Loucy (cell line): ENCODE results near the gene RNASE3.

Experiments used
- H2AFZ ChIP-seq: fragments of 200-600 bp; sonication (generic); 2 replicates; pipeline ENCODE4 v1.6.0; 2016; ENCODE audit warnings: antibody characterized with exemption, mild to moderate bottlenecking, low read length, moderate library complexity
- H3F3A ChIP-seq: fragments of 200-600 bp; 2 replicates; pipeline ENCODE4 v1.6.0; 2016; ENCODE audit warnings: antibody characterized with exemption, low read depth, mild to moderate bottlenecking
- H3K27me3 ChIP-seq: fragments of 200-600 bp; sonication (generic); 2 replicates; pipeline ENCODE4 v1.6.1; 2014; ENCODE audit warnings: low read length, mild to moderate bottlenecking; ENCODE audit not compliant: insufficient read depth, poor library complexity, severe bottlenecking
- H3K36me3 ChIP-seq: fragments of 200-600 bp; sonication (generic); 2 replicates; pipeline ENCODE4 v1.6.1; 2016; ENCODE audit warnings: low read length; ENCODE audit not compliant: insufficient read depth
- H3K4me1 ChIP-seq: fragments of 200-600 bp; sonication (generic); 2 replicates; pipeline ENCODE4 v1.5.1; 2014; ENCODE audit warnings: low read length, mild to moderate bottlenecking; ENCODE audit not compliant: insufficient read depth, poor library complexity, severe bottlenecking
- H3K4me2 ChIP-seq: fragments of 200-600 bp; sonication (generic); 2 replicates; pipeline ENCODE4 v1.6.0; 2014; ENCODE audit warnings: antibody characterized with exemption, low read length, low read depth, mild to moderate bottlenecking; ENCODE audit not compliant: poor library complexity, severe bottlenecking
- H3K4me3 ChIP-seq: fragments of 200-600 bp; sonication (generic); 2 replicates; pipeline ENCODE4 v1.5.1; 2014; ENCODE audit warnings: low read length, mild to moderate bottlenecking, mixed read lengths; ENCODE audit not compliant: poor library complexity, severe bottlenecking
- H3K79me2 ChIP-seq: fragments of 200-600 bp; sonication (generic); 2 replicates; pipeline ENCODE4 v1.6.1; 2014; ENCODE audit warnings: low read length; ENCODE audit not compliant: insufficient read depth
- H3K9ac ChIP-seq: fragments of 200-600 bp; sonication (generic); 2 replicates; pipeline ENCODE4 v1.6.0; 2014; ENCODE audit warnings: mild to moderate bottlenecking, low read depth, low read length, moderate library complexity; ENCODE audit not compliant: poor library complexity, severe bottlenecking
- H3K9me2 ChIP-seq: fragments of 200-600 bp; sonication (generic); replicated peaks from 2 replicates; pipeline ENCODE4 v1.6.1; 2016; ENCODE audit warnings: low read depth, low read length, mixed read lengths
- H3K9me3 ChIP-seq: fragments of 200-600 bp; sonication (generic); 2 replicates; pipeline ENCODE4 v1.6.1; 2014; ENCODE audit warnings: mild to moderate bottlenecking, antibody characterized with exemption, low read length, low read depth; ENCODE audit not compliant: insufficient read depth
- H4K20me1 ChIP-seq: fragments of 200-600 bp; sonication (generic); 2 replicates; pipeline ENCODE4 v1.6.0; 2014; ENCODE audit warnings: antibody characterized with exemption, low read length, mild to moderate bottlenecking; ENCODE audit not compliant: insufficient read depth, poor library complexity, severe bottlenecking
- EZH2phosphoT487 ChIP-seq: fragments of 200-600 bp; IDR thresholded peaks from 2 replicates; pipeline ENCODE4 v1.6.1; 2018; ENCODE audit warnings: antibody characterized with exemption, mild to moderate bottlenecking, moderate library complexity, borderline replicate concordance
- TF ChIP-seq, protein P1 (sequence below): fragments of 200-600 bp; sonication (generic); conservative IDR thresholded peaks from 2 replicates; pipeline ENCODE4 v1.5.1; 2014; ENCODE audit warnings: mild to moderate bottlenecking, antibody characterized with exemption, low read length

The RNASE3 gene

DNA sequence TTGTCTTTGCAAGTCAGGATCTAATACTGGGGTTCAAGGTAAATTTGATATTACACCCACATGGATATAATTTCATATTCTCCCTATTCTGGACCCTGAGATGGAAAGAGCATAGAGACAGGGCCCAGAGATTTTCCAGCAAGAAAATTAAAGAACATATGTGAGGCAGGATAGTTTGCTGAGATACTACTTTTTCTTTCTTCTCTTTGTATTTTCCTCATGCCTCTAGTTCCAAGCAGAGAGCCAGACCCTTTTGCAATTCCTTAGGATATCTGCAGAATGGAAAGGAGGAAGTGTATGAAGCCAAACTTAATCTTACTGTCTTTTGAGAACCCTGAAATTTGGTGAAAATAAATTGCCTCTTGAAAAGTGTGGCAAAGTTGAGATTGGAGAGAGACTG lies 34.0 kb upstream of the RNASE3 start:
- Histone ChIP-seq H3K9me3 (no peaks in the 10 kb centered on the region), H3K4me2 (peak overlapping the region; percentile 14), H3F3A (no peaks in the 10 kb centered on the region), H3K27me3 (no peaks in the 10 kb centered on the region), H3K9me2 (no peaks in the 10 kb centered on the region), H3K4me1 (no peaks in the 10 kb centered on the region), H2AFZ (peak overlapping the region; percentile 74), H4K20me1 (no peaks in the 10 kb centered on the region), H3K9ac (no peak overlapping the region), H3K79me2 (no peaks in the 10 kb centered on the region), H3K36me3 (no peaks in the 10 kb centered on the region), H3K4me3 (no peak overlapping the region)
- TF ChIP-seq EZH2phosphoT487: no peak
- TF ChIP-seq, protein P1, sequence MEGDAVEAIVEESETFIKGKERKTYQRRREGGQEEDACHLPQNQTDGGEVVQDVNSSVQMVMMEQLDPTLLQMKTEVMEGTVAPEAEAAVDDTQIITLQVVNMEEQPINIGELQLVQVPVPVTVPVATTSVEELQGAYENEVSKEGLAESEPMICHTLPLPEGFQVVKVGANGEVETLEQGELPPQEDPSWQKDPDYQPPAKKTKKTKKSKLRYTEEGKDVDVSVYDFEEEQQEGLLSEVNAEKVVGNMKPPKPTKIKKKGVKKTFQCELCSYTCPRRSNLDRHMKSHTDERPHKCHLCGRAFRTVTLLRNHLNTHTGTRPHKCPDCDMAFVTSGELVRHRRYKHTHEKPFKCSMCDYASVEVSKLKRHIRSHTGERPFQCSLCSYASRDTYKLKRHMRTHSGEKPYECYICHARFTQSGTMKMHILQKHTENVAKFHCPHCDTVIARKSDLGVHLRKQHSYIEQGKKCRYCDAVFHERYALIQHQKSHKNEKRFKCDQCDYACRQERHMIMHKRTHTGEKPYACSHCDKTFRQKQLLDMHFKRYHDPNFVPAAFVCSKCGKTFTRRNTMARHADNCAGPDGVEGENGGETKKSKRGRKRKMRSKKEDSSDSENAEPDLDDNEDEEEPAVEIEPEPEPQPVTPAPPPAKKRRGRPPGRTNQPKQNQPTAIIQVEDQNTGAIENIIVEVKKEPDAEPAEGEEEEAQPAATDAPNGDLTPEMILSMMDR: no peak

GRCh38 chr14:20857630-20858261 lies 33.4 kb upstream of the RNASE3 start:
- Histone ChIP-seq H3K9me3 (no peaks in the 10 kb centered on the region), H3K4me1 (no peaks in the 10 kb centered on the region), H3K9ac (no peak overlapping the region), H4K20me1 (no peaks in the 10 kb centered on the region), H3K9me2 (no peaks in the 10 kb centered on the region), H3K36me3 (no peaks in the 10 kb centered on the region), H2AFZ (peak overlapping the region; percentile 74), H3K79me2 (no peaks in the 10 kb centered on the region), H3K4me2 (peak overlapping the region; percentile 14), H3K27me3 (no peaks in the 10 kb centered on the region), H3K4me3 (no peak overlapping the region), H3F3A (no peaks in the 10 kb centered on the region)
- no peak for TF ChIP-seq EZH2phosphoT487
- TF ChIP-seq, protein P1: peak; percentile 92

DNA sequence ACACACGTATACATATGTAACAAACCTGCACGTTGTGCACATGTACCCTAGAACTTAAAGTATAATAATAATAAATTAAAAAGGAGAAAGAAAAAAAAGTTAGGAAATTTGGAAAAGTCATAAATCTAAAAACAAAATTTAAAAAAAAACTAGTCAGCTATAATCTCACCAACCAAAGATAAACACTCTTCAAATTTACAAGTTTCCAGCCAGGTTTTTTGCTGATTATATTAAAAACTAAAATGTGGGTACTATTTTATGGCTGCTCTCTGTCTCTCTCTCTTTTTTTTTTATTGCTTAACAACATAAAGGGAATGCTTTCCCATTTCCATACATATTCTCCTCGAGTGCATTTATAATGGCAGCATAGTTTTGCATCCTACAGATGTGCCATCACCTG lies 25.0 kb upstream of the RNASE3 start:
- H3K36me3 ChIP-seq: no peaks in the 10 kb centered on the region
- no peaks in the 10 kb centered on the region for H3K4me1 ChIP-seq
- TF ChIP-seq, protein P1: no peak
- TF ChIP-seq EZH2phosphoT487: no peak

More for the DNA sequence above, 25.0 kb upstream of the RNASE3 start:
- Histone ChIP-seq H2AFZ (no peak overlapping the region), H3F3A (no peaks in the 10 kb centered on the region), H3K9ac (no peak overlapping the region), H3K4me2 (no peak overlapping the region), H3K4me3 (no peak overlapping the region), H4K20me1 (no peaks in the 10 kb centered on the region), H3K9me3 (no peaks in the 10 kb centered on the region), H3K79me2 (no peaks in the 10 kb centered on the region), H3K27me3 (no peaks in the 10 kb centered on the region), H3K9me2 (no peaks in the 10 kb centered on the region)
